NCI-H345 treated with DMSO at 0.1 percent for 48 hours (cell line): ENCODE results near the gene LILRB3.
"Not testable (repeated sequence)": the region's sequence is repeated elsewhere in the genome, so short reads cannot be mapped to it uniquely, and the experiment has no call there.

ENCODE experiments used
- DNase-seq: peaks from one replicate; lab custom pipeline; 2025; ENCODE audit not compliant: unreplicated experiment; lab: John Stamatoyannopoulos, UW

LILRB3 gene

GRCh38 chr19:54242646-54243045, 19.8 kb upstream of the LILRB3 start, which contains the start of gene LILRA6:
LILRA6 (minus strand) TSS chr19:54242790.
- not testable (repeated sequence) for DNase-seq

- not testable (repeated sequence) for DNase-seq
Observed at GRCh38 chr19:54242234-54242633, 19.4 kb upstream of the LILRB3 start.

GRCh38 chr19:54240372-54241336, 17.8 kb upstream of the LILRB3 start:
- not testable (repeated sequence) for DNase-seq

- DNase-seq: not testable (repeated sequence)
Observed at GRCh38 chr19:54239491-54240371, 16.9 kb upstream of the LILRB3 start.

- no peak for DNase-seq
Observed at GRCh38 chr19:54233941-54234340, 11.1 kb upstream of the LILRB3 start.

GRCh38 chr19:54231077-54231931, 8.5 kb upstream of the LILRB3 start:
- DNase-seq: peak; percentile 1

- DNase-seq: no peak
Observed at GRCh38 chr19:54230031-54230430, 7.2 kb upstream of the LILRB3 start.

GRCh38 chr19:54229146-54229545, 6.3 kb upstream of the LILRB3 start:
- no peak for DNase-seq

- not testable (repeated sequence) for DNase-seq
Observed at GRCh38 chr19:54224619-54225018, 1.8 kb upstream of the LILRB3 start.

GRCh38 chr19:54223937-54224281, 1.1 kb upstream of the LILRB3 start:
- not testable (repeated sequence) for DNase-seq

- not testable (repeated sequence) for DNase-seq
Observed at GRCh38 chr19:54223277-54223936, 600 bp upstream of the LILRB3 start.

GRCh38 chr19:54221947-54222346, 860 bp downstream of the LILRB3 start:
- DNase-seq: not testable (repeated sequence)

- DNase-seq: not testable (repeated sequence)
Observed at GRCh38 chr19:54219702-54220101, 3.1 kb downstream of the LILRB3 start.

- DNase-seq: no peak
Observed at GRCh38 chr19:54218960-54219661, 3.7 kb downstream of the LILRB3 start.

- no peak for DNase-seq
Observed at GRCh38 chr19:54218259-54218658, 4.5 kb downstream of the LILRB3 start.

GRCh38 chr19:54217517-54218247, 5.1 kb downstream of the LILRB3 start:
- DNase-seq: not testable (repeated sequence)

GRCh38 chr19:54216869-54217268, 5.9 kb downstream of the LILRB3 start:
- no peak for DNase-seq

GRCh38 chr19:54214734-54215133, 8.1 kb downstream of the LILRB3 start:
- DNase-seq: not testable (repeated sequence)

- DNase-seq: not testable (repeated sequence)
Observed at GRCh38 chr19:54214217-54214616, 8.6 kb downstream of the LILRB3 start.
